ENCODE measurements around the gene HMGXB4. TPM values are rescaled to one million over a fixed set of nuclear protein-coding genes. Genes with fewer than 3 reads are reported as not detected.

HMGXB4 gene
- total and polyA plus RNA-seq, 2 of the 4 experiments (the other 2 are of a cell fraction): 11.8 to 18.5 TPM

DNA sequence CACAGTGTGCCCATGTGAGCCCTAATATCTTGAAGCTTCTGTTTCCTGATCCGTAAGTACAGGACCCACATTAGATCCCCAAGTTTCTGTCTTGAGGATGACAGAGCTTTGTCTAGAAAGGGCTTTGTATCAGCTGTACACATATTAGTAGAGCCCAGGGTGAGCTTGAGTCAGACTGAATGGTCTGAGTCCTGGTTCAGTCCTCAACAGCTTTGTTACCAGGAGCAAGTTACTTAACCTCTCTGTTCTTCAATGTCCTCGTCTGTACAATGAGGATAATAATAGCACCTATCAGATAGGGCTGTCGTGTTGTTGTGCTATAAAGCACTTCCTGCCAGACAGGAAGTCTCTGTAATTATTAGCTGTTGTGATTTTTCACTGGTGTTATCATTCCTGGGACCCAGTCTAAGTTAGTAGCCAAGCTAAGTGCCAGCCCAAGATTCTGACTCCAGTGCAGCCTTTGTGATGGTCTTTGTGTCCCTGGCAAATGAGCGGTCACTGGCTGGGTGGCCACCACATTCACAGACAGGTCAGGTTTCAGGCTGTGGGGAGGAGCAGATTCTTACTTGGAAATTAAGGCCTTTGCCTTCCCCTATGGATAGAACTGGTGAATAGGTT, 49.2 kb downstream of the HMGXB4 start:
- Histone ChIP-seq H3K79me1 (ENCODE audit: low read depth in 1 of 2, low read length in 2 of 2) (peaks cover 29 to 85% of the 10 kb centered on the region in 2 experiments), H3K9me1 (ENCODE audit: insufficient read depth, low read length) (peaks cover 25% of the 10 kb centered on the region), H2AK9ac (replicated peaks; ENCODE audit: low read depth, low read length, poor library complexity) (no peak overlapping the region), H3K4me2 (ENCODE audit: low read depth, low read length) (peak overlapping the region; percentile 14), H3K27me3 (ENCODE audit: control insufficient read depth, insufficient read depth, low read length) (no peaks in the 10 kb centered on the region), H4K91ac (ENCODE audit: insufficient read depth, low read depth, low read length) (no peak overlapping the region), H3K36me3 (ENCODE audit: control insufficient read depth, insufficient read depth, low read length) (peaks cover 5% of the 10 kb centered on the region; the same call in 1 of the 2 replicates), H2BK20ac (ENCODE audit: low read depth, low read length) (0 out of 2 replicates have a peak overlapping the region, but pooled peaks have one; percentile 39), H3K23ac (ENCODE audit: low read depth, low read length) (peak overlapping the region; percentile 35; the same call in 1 of the 2 replicates), H3K9me3 (ENCODE audit: control insufficient read depth, insufficient read depth, low read length) (no peaks in the 10 kb centered on the region), H2BK15ac (ENCODE audit: low read depth, low read length) (no peak overlapping the region), H3K56ac (ENCODE audit: extremely low read depth, insufficient read depth, low read length) (no peak overlapping the region; the same call in 1 of the 2 replicates), H2AK5ac (ENCODE audit: low read depth, low read length) (no peak overlapping the region; the same call in 1 of the 2 replicates), H3K4me3 (ENCODE audit: insufficient read depth, low read depth, low read length) (no peak overlapping the region), H3K27ac (ENCODE audit: insufficient read depth, low read length) (no peak overlapping the region; the same call in 1 of the 2 replicates), H4K20me1 (ENCODE audit: insufficient read depth, low read length) (peaks cover 37% of the 10 kb centered on the region), H3K9ac (ENCODE audit: low read depth, low read length) (no peak overlapping the region), H2BK120ac (ENCODE audit: low read depth, low read length) (no peak overlapping the region), H4K8ac (ENCODE audit: low read depth in 2 of 2, low read length in 2 of 2) (peak overlapping the region; percentile 4 to 66), H3K4me1 (ENCODE audit: control insufficient read depth, insufficient read depth, low read length) (peaks cover 17% of the 10 kb centered on the region), H3K14ac (replicated peaks; ENCODE audit: low read depth, low read length) (peak overlapping the region; percentile 74), H2AFZ (replicated peaks; ENCODE audit: low read length, poor library complexity) (peak overlapping the region; percentile 59), H3K18ac (ENCODE audit: low read depth, low read length) (no peak overlapping the region; the same call in 1 of the 2 replicates), H4K5ac (ENCODE audit: low read depth, low read length) (peak overlapping the region; percentile 52; the same call in 1 of the 2 replicates), H2BK5ac (ENCODE audit: low read depth, low read length, poor library complexity, severe bottlenecking) (peak overlapping the region; percentile 43), H3K4ac (ENCODE audit: low read depth, low read length) (peak overlapping the region; percentile 55; the same call in 1 of the 2 replicates)
- no TSS peak for BruUV-seq (replicated peaks)
- POLR2A ChIA-PET (ENCODE audit: unreplicated experiment): no interaction called here
- WGBS, 2 experiments (ENCODE audit: extremely low coverage in 2 of 2, insufficient read length in 1 of 2): no CpG with 5 or more reads among the region's 4 CpGs
- in situ Hi-C loops (cut with MboI; ENCODE audit: low sequenced_read_pairs) (loop anchor here (25.0 kb wide), 1 partner anchor 1206 kb away; the partner anchor contains the start of gene FOXRED2), dilution Hi-C loops (cut with HindIII; ENCODE audit: low sequenced_read_pairs, unreplicated experiment) (no loop called here), intact Hi-C loops (cut with micrococcal nuclease) (no loop called here)
- CTCF ChIA-PET: no interaction called here
- ATAC-seq (ENCODE audit: low read depth): peak; percentile 45
- DNase-seq: no peak
- TF ChIP-seq BHLHE40 (IDR thresholded peaks at IDR 0.05; ENCODE audit: low read depth, low read length) (no peak), POLR2A (IDR thresholded peaks at IDR 0.05; ENCODE audit: low read depth, low read length) (0 out of 2 replicates have a peak, but pooled peaks have one; percentile 26)

Data from IMR-90 (cell line).